ENCODE results near the gene SNX33. TPM values are rescaled to one million over a fixed set of nuclear protein-coding genes. Genes with fewer than 3 reads are reported as not detected.

Gene SNX33, protein sequence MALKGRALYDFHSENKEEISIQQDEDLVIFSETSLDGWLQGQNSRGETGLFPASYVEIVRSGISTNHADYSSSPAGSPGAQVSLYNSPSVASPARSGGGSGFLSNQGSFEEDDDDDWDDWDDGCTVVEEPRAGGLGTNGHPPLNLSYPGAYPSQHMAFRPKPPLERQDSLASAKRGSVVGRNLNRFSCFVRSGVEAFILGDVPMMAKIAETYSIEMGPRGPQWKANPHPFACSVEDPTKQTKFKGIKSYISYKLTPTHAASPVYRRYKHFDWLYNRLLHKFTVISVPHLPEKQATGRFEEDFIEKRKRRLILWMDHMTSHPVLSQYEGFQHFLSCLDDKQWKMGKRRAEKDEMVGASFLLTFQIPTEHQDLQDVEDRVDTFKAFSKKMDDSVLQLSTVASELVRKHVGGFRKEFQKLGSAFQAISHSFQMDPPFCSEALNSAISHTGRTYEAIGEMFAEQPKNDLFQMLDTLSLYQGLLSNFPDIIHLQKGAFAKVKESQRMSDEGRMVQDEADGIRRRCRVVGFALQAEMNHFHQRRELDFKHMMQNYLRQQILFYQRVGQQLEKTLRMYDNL
- 0.22 and 0.34 TPM in 2 replicates for total RNA-seq

- peak; percentile 46 for DNase-seq
- peaks cover 8% of the 10 kb centered on the region for H3K4me1 Mint-ChIP-seq
- TF ChIP-seq CTCF (IDR thresholded peaks at IDR 0.05): no peak
- peak; percentile 70 for ATAC-seq (ENCODE audit: low read depth)
- peak within 1 kb of the TSS; percentile 85 for H3K4me3 Mint-ChIP-seq
- H3K27ac Mint-ChIP-seq: peak within 1 kb of the TSS; percentile 16
- CTCF ChIA-PET: interaction anchor here (0.7 to 2.1 kb wide), 4 partner anchors 22 to 279 kb away, joined by 3 to 9 read pairs (median 3); partner anchors contain the start of genes MAN2C1 and SNUPN
- H3K27me3 Mint-ChIP-seq: peaks cover 18% of the 10 kb centered on the region
- no peaks in the 10 kb centered on the region for H3K9me3 Mint-ChIP-seq
- POLR2A ChIA-PET: interaction anchor here (0.7 to 2.8 kb wide), 6 partner anchors 21 to 280 kb away, joined by 3 to 24 read pairs (median 9); partner anchors contain the start of genes MAN2C1, PTPN9, SIN3A and SNUPN
- intact Hi-C loops (cut with micrococcal nuclease): loop anchor here (10.0 kb wide), 1 partner anchor 1103 kb away; the partner anchor contains the start of gene ARID3B
- H3K36me3 Mint-ChIP-seq (ENCODE audit: low read depth): no peaks in the 10 kb centered on the region
Observed at GRCh38 chr15:75647370-75648155, at the start of gene SNX33. SNX33 (plus strand) TSS chr15:75647912; CDS start chr15:75649103, 1,191 bp downstream.

GRCh38 chr15:75598361-75598760, 49.4 kb upstream of the SNX33 start:
- no peak for TF ChIP-seq CTCF (IDR thresholded peaks at IDR 0.05)
- Mint-ChIP-seq H3K9me3 (no peaks in the 10 kb centered on the region), H3K4me3 (no peak overlapping the region), H3K4me1 (no peaks in the 10 kb centered on the region), H3K27me3 (no peaks in the 10 kb centered on the region), H3K27ac (no peak overlapping the region), H3K36me3 (ENCODE audit: low read depth) (peaks cover 66% of the 10 kb centered on the region)
- intact Hi-C loops (cut with micrococcal nuclease): no loop called here
- ChIA-PET CTCF (no interaction called here), POLR2A (interaction anchor here (0.7 to 1.3 kb wide), 2 partner anchors 28 to 49 kb away, joined by 3 to 14 read pairs; partner anchors contain the start of gene SNX33)
- DNase-seq: no peak
- no peak for ATAC-seq (ENCODE audit: low read depth)

DNA sequence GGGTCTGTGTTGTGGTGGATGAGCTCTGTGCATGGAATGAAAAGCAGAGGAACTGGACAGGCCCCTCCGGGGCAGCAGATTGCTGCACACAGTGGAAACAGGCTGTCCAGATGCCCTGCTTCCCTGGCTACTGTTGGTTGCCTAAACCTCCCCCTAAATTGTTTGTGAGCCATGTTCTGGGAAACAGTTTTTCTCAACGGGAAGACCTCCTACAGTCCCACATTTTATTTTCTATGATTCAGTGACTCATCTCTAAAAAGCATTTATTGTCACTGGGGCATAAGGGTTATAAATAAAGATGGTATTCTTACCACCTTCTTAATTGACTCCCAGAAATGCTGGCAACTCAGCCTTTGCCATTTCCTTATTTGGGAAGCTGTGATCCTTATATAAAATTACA, 48.3 kb upstream of the SNX33 start:
- peaks cover 69% of the 10 kb centered on the region for H3K36me3 Mint-ChIP-seq (ENCODE audit: low read depth)
- DNase-seq (no peak), ATAC-seq (ENCODE audit: low read depth) (no peak)
- CTCF ChIA-PET: no interaction called here
- no peaks in the 10 kb centered on the region for H3K4me1 Mint-ChIP-seq
- no peak overlapping the region for H3K27ac Mint-ChIP-seq
- POLR2A ChIA-PET: interaction anchor here (0.6 to 1.3 kb wide), 2 partner anchors 27 to 43 kb away, joined by 3 to 8 read pairs; no protein-coding TSS in a partner anchor
- TF ChIP-seq CTCF (IDR thresholded peaks at IDR 0.05): no peak
- H3K4me3 Mint-ChIP-seq: no peak overlapping the region
- intact Hi-C loops (cut with micrococcal nuclease): no loop called here
- no peaks in the 10 kb centered on the region for H3K27me3 Mint-ChIP-seq
- no peaks in the 10 kb centered on the region for H3K9me3 Mint-ChIP-seq

DNA sequence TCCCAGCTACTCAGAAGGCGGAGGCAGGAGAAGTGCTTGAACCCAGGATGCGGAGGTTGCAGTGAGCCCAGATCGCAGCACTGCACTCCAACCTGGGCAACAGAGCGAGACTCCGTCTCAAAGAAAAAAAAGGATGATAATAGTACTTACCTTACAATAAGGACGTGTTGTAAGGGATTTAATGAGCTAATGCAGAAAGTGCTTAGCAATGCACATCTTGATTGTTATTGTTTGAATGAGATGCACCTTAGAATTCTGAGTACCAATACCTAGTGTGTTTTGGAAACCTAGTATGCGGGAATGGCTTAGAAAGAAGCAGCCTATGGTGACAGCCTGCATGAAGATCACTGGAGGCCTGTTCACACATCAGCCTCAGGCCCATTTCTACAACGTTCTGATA, 41.7 kb upstream of the SNX33 start:
- H3K9me3 Mint-ChIP-seq: no peaks in the 10 kb centered on the region
- no peak for ATAC-seq (ENCODE audit: low read depth)

More for the DNA sequence above, 41.7 kb upstream of the SNX33 start:
- DNase-seq: no peak
- POLR2A ChIA-PET: no interaction called here
- no peak overlapping the region for H3K4me3 Mint-ChIP-seq
- H3K4me1 Mint-ChIP-seq: no peaks in the 10 kb centered on the region
- TF ChIP-seq CTCF (IDR thresholded peaks at IDR 0.05): no peak
- peaks cover 68% of the 10 kb centered on the region for H3K36me3 Mint-ChIP-seq (ENCODE audit: low read depth)
- H3K27me3 Mint-ChIP-seq: no peaks in the 10 kb centered on the region
- H3K27ac Mint-ChIP-seq: no peak overlapping the region
- CTCF ChIA-PET: no interaction called here
- intact Hi-C loops (cut with micrococcal nuclease): no loop called here
